Bronchial epithelial cell (primary cell): ENCODE data around the gene DCC. TPM values are rescaled to one million over a fixed set of nuclear protein-coding genes. Genes with fewer than 3 reads are reported as not detected.

Experiments used
- DNase-seq: peaks from one replicate; pipeline ENCODE4 v3.0.0-alpha.2; 2010; ENCODE audit warnings: low read depth
- FAIRE-seq: peaks from 2 replicates; lab custom pipeline; 2011; peaks lifted over from hg19 to GRCh38; lab: Jason Lieb, UNC
- H3K27me3 ChIP-seq: 2 replicates; pipeline ENCODE4 v1.5.1; 2011; ENCODE audit warnings: low read length; ENCODE audit not compliant: control insufficient read depth, insufficient read depth
- H3K36me3 ChIP-seq: 2 replicates; pipeline ENCODE4 v1.5.1; 2011; ENCODE audit warnings: low read length; ENCODE audit not compliant: control insufficient read depth, insufficient read depth
- H3K4me3 ChIP-seq: 2 replicates; pipeline ENCODE4 v1.5.1; 2011; ENCODE audit warnings: mild to moderate bottlenecking, low read depth, low read length, control low read depth
- total RNA-seq: library from RNA; depleted of rRNA; stranded (reverse); fragments of >200 nt; gene quantifications from 2 replicates; pipeline ENCODE4 v1.2.1, GENCODE V29; 2014
- TF ChIP-seq, protein P1 (sequence below): IDR thresholded peaks from 2 replicates; pipeline ENCODE4 v1.5.1; 2011; ENCODE audit warnings: mild to moderate bottlenecking, moderate library complexity, low read length, control low read depth, inconsistent platforms; ENCODE audit not compliant: insufficient read depth, severe bottlenecking

The DCC gene
- total RNA-seq, 1 donor from 2014 or later = not detected

DNA sequence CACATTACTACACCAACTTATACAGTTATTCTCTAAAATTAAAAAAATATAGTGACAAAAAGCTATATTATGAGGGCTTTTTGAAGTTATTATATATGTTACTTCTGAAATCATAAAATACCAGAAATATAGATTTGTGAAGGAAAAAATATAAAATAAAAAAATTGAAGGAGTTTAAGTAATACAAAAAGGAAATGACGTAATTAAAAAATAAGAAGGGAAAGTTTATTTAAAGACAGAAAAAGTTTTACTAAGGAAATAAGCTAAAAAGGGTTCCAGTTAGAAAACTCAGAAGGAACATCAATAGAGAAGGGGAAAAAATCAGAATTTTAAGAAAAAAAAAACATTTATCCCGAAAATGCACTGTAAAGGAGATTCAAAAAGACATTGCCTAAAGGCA is 1187.4 kb downstream of the DCC start:
- DNase-seq = no peak
- Histone ChIP-seq H3K4me3 (no peak overlapping the region), H3K36me3 (no peaks in the 10 kb centered on the region), H3K27me3 (no peaks in the 10 kb centered on the region)
- TF ChIP-seq, protein P1, sequence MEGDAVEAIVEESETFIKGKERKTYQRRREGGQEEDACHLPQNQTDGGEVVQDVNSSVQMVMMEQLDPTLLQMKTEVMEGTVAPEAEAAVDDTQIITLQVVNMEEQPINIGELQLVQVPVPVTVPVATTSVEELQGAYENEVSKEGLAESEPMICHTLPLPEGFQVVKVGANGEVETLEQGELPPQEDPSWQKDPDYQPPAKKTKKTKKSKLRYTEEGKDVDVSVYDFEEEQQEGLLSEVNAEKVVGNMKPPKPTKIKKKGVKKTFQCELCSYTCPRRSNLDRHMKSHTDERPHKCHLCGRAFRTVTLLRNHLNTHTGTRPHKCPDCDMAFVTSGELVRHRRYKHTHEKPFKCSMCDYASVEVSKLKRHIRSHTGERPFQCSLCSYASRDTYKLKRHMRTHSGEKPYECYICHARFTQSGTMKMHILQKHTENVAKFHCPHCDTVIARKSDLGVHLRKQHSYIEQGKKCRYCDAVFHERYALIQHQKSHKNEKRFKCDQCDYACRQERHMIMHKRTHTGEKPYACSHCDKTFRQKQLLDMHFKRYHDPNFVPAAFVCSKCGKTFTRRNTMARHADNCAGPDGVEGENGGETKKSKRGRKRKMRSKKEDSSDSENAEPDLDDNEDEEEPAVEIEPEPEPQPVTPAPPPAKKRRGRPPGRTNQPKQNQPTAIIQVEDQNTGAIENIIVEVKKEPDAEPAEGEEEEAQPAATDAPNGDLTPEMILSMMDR = no peak
- FAIRE-seq = no peak

GRCh38 chr18:53531187-53531586 is 1191.2 kb downstream of the DCC start:
- TF ChIP-seq, protein P1 = no peak
- no peak for FAIRE-seq
- H3K27me3 ChIP-seq = no peaks in the 10 kb centered on the region

GRCh38 chr18:53531896-53532295 is 1191.9 kb downstream of the DCC start:
- no peak for FAIRE-seq
- DNase-seq = no peak
- Histone ChIP-seq H3K4me3 (no peak overlapping the region), H3K27me3 (no peaks in the 10 kb centered on the region), H3K36me3 (no peaks in the 10 kb centered on the region)
- TF ChIP-seq, protein P1 = no peak

More at GRCh38 chr18:53531187-53531586, 1191.2 kb downstream of the DCC start:
- DNase-seq = no peak
- H3K36me3 ChIP-seq = no peaks in the 10 kb centered on the region
- no peak overlapping the region for H3K4me3 ChIP-seq

- no peak overlapping the region for H3K4me3 ChIP-seq
- TF ChIP-seq, protein P1 = no peak
- H3K27me3 ChIP-seq = no peaks in the 10 kb centered on the region
- no peaks in the 10 kb centered on the region for H3K36me3 ChIP-seq
- FAIRE-seq (no peak), DNase-seq (no peak)
Observed at GRCh38 chr18:53534203-53534602, 1194.2 kb downstream of the DCC start.

GRCh38 chr18:53534695-53535094 is 1194.7 kb downstream of the DCC start:
- TF ChIP-seq, protein P1 = no peak
- no peaks in the 10 kb centered on the region for H3K36me3 ChIP-seq
- FAIRE-seq = no peak
- DNase-seq = no peak
- no peaks in the 10 kb centered on the region for H3K27me3 ChIP-seq
- no peak overlapping the region for H3K4me3 ChIP-seq

DNA sequence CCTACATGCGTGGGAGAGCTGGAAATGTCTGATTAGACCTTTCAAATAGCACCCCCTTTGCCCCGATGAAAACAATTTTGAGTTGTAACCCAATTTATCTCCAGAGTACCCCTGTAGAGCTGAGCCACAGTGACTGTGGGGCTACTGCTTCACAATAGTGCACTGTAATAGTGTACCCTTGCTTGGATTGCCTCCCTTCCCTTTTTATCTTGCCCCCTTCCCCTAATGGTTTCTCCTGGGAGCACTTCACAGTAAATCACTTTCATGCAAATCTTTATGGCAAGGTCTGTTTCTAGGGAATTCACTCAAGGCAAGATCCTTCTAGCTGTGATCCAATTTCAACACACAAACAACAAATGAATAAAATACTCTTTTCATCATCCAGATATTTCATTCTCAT is 1196.9 kb downstream of the DCC start:
- no peaks in the 10 kb centered on the region for H3K36me3 ChIP-seq
- H3K4me3 ChIP-seq = no peak overlapping the region
- no peak for FAIRE-seq
- TF ChIP-seq, protein P1 = no peak
- DNase-seq = no peak
- H3K27me3 ChIP-seq = no peaks in the 10 kb centered on the region
